ENCODE measurements around the gene TPPP3. TPM values are rescaled to one million over a fixed set of nuclear protein-coding genes. Genes with fewer than 3 reads are reported as not detected.

Gene TPPP3
- polyA plus RNA-seq, 1 of the 3 experiments (the other 2 are of a cell fraction): 33.5 TPM

GRCh38 chr16:67395458-67396158 is 2.3 kb upstream of the TPPP3 start:
- no peak for DNase-seq
- Histone ChIP-seq H3K27me3 (ENCODE audit: insufficient read depth) (no peaks in the 10 kb centered on the region), H3K9me2 (no peaks in the 10 kb centered on the region), H3K79me2 (ENCODE audit: insufficient read depth) (no peaks in the 10 kb centered on the region), H2AFZ (ENCODE audit: low read depth) (no peak overlapping the region), H3F3A (replicated peaks; ENCODE audit: insufficient read depth) (peaks cover 5% of the 10 kb centered on the region), H3K9ac (peak overlapping the region; percentile 25; the same call in 1 of the 2 replicates), H3K36me3 (replicated peaks in 1 of 2; ENCODE audit: control insufficient read depth in 1 of 2, insufficient read depth in 2 of 2, low read length in 1 of 2) (no peaks in the 10 kb centered on the region), H3K4me3 (ENCODE audit: low read depth in 2 of 2, low read length in 1 of 2) (no peak overlapping the region), H3K9me3 (no peaks in the 10 kb centered on the region), H3K27ac (ENCODE audit: low read depth in 2 of 2, low read length in 1 of 2) (peak overlapping the region; percentile 22 to 51), H3K4me1 (ENCODE audit: control insufficient read depth in 1 of 2, insufficient read depth in 2 of 2, low read depth in 1 of 2, low read length in 1 of 2) (peaks cover 10 to 65% of the 10 kb centered on the region in 2 experiments; a peak in 2 of 4 replicates), H4K20me1 (ENCODE audit: insufficient read depth) (no peaks in the 10 kb centered on the region), H3K4me2 (peak overlapping the region; percentile 50)
- WGBS (ENCODE audit: low lambda C conversion rate): 95% methylated on average over 8 of the region's 13 CpGs
- TF ChIP-seq SIN3A (IDR thresholded peaks at IDR 0.05; ENCODE audit: borderline replicate concordance, low read depth, low read length) (no peak), CHD2 (IDR thresholded peaks at IDR 0.05; ENCODE audit: low read length, partially characterized antibody) (no peak), TEAD4 (IDR thresholded peaks at IDR 0.05; ENCODE audit: borderline replicate concordance, insufficient read depth) (no peak), CTCF (IDR thresholded peaks at IDR 0.05) (no peak), POLR2AphosphoS5 (IDR thresholded peaks at IDR 0.05; ENCODE audit: low read depth, low read length) (no peak), ZBTB33 (IDR thresholded peaks at IDR 0.05; ENCODE audit: borderline replicate concordance, low read depth) (no peak), SMC3 (IDR thresholded peaks at IDR 0.05; ENCODE audit: low read depth, low read length) (no peak), GABPA (IDR thresholded peaks at IDR 0.05; ENCODE audit: low read depth) (no peak), RAD21 (IDR thresholded peaks at IDR 0.05; ENCODE audit: low read length) (no peak), RXRA (IDR thresholded peaks at IDR 0.05; ENCODE audit: borderline replicate concordance, low read depth) (no peak), RCOR1 (IDR thresholded peaks at IDR 0.05; ENCODE audit: low read length) (no peak), GATA2 (CRISPR knock-in tag; IDR thresholded peaks at IDR 0.05) (no peak), USF1 (IDR thresholded peaks at IDR 0.05; ENCODE audit: borderline replicate concordance, low read depth) (no peak)
- TF ChIP-seq, protein P1, sequence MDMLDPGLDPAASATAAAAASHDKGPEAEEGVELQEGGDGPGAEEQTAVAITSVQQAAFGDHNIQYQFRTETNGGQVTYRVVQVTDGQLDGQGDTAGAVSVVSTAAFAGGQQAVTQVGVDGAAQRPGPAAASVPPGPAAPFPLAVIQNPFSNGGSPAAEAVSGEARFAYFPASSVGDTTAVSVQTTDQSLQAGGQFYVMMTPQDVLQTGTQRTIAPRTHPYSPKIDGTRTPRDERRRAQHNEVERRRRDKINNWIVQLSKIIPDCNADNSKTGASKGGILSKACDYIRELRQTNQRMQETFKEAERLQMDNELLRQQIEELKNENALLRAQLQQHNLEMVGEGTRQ (IDR thresholded peaks at IDR 0.05; ENCODE audit: borderline replicate concordance, low read depth, low read length): no peak
- POLR2A ChIA-PET: interaction anchor here (0.6 to 1.1 kb wide), 2 partner anchors 10 to 400 kb away, joined by 3 to 6 read pairs; no protein-coding TSS in a partner anchor
- CTCF ChIA-PET: no interaction called here
